HepG2 (cell line): ENCODE data around the gene MYO7A. TPM values are rescaled to one million over a fixed set of nuclear protein-coding genes. Genes with fewer than 3 reads are reported as not detected.

ENCODE experiments used
- BRD4 ChIP-seq: sonication (generic); formaldehyde crosslinking; IDR thresholded peaks from 2 replicates; pipeline ENCODE4 v1.4.0; 2020; ENCODE audit warnings: missing genetic modification reagents
- GABPA ChIP-seq, 2 experiments: IDR thresholded peaks; 2 replicates each; pipeline ENCODE4 v1.6.1; 2011 to 2016; ENCODE audit warnings: low read depth in 2 of 2, low read length in 1 of 2, missing biosample characterization in 1 of 2, missing genetic modification characterization in 1 of 2
- GFI1 ChIP-seq: sonication (generic); formaldehyde crosslinking; IDR thresholded peaks from 2 replicates; pipeline ENCODE4 v1.5.0; 2020; ENCODE audit warnings: missing genetic modification reagents, mild to moderate bottlenecking, borderline replicate concordance
- HMG20A ChIP-seq: IDR thresholded peaks from 2 replicates; pipeline ENCODE4 v1.6.1; 2016; ENCODE audit warnings: borderline replicate concordance
- MAF1 ChIP-seq: sonication (generic); formaldehyde crosslinking; IDR thresholded peaks from 2 replicates; pipeline ENCODE4 v1.5.0; 2020; ENCODE audit warnings: missing genetic modification reagents, borderline replicate concordance
- MTA3 ChIP-seq: sonication (generic); formaldehyde crosslinking; IDR thresholded peaks from 2 replicates; pipeline ENCODE4 v1.4.0; 2020; ENCODE audit warnings: missing genetic modification reagents
- MYC ChIP-seq: sonication (generic); formaldehyde crosslinking; IDR thresholded peaks from 2 replicates; pipeline ENCODE4 v1.9.0; 2021; ENCODE audit warnings: missing genetic modification reagents, borderline replicate concordance
- NFYC ChIP-seq: IDR thresholded peaks from 2 replicates; pipeline ENCODE4 v1.6.1; 2016; ENCODE audit warnings: missing genetic modification reagents, missing compliant biosample characterization
- NKX3-1 ChIP-seq: sonication (generic); formaldehyde crosslinking; IDR thresholded peaks from 2 replicates; pipeline ENCODE4 v1.5.0; 2020; ENCODE audit warnings: missing genetic modification reagents
- PCBP2 ChIP-seq: fragments of 200-400 bp; formaldehyde crosslinking; optimal IDR thresholded peaks from 2 replicates; pipeline ENCODE3; 2018; ENCODE audit warnings: low read length, low read depth; ENCODE audit not compliant: poor library complexity, severe bottlenecking
- PHF8 ChIP-seq: sonication (generic); formaldehyde crosslinking; IDR thresholded peaks from 2 replicates; pipeline ENCODE4 v1.5.0; 2020; ENCODE audit warnings: missing genetic modification reagents
- SMAD1 ChIP-seq: sonication (generic); formaldehyde crosslinking; IDR thresholded peaks from 2 replicates; pipeline ENCODE4 v1.4.0; 2020; ENCODE audit warnings: missing genetic modification reagents, low read depth, mild to moderate bottlenecking, borderline replicate concordance
- SOX13 ChIP-seq, 3 experiments: fragments of 450-650 bp in 1 of 3; sonication (generic) in 1 of 3; formaldehyde crosslinking in 1 of 3; IDR thresholded peaks in 2 of 3; conservative IDR thresholded peaks in 1 of 3; 2 replicates each; pipeline versions ENCODE4 v1.5.0 to v1.6.1; 2016 to 2020; ENCODE audit warnings: antibody characterized with exemption in 1 of 3, mild to moderate bottlenecking in 1 of 3, missing compliant biosample characterization in 1 of 3, missing genetic modification reagents in 1 of 3, moderate library complexity in 1 of 3
- STAG1 ChIP-seq: sonication (generic); formaldehyde crosslinking; IDR thresholded peaks from 2 replicates; pipeline ENCODE4 v1.4.0; 2020; ENCODE audit warnings: missing genetic modification reagents
- ZNF224 ChIP-seq: sonication (generic); formaldehyde crosslinking; IDR thresholded peaks from 2 replicates; pipeline ENCODE4 v1.5.0; 2020; ENCODE audit warnings: mild to moderate bottlenecking, missing genetic modification reagents
- ZNF24 ChIP-seq: fragments of 450-650 bp; IDR thresholded peaks from 2 replicates; pipeline ENCODE4 v1.6.1; 2017; ENCODE audit warnings: antibody characterized with exemption, mild to moderate bottlenecking
- ZNF501 ChIP-seq: sonication (generic); formaldehyde crosslinking; IDR thresholded peaks from 2 replicates; pipeline ENCODE4 v1.5.1; 2020; ENCODE audit warnings: mild to moderate bottlenecking, moderate library complexity, missing genetic modification reagents
- ZNF747 ChIP-seq: sonication (generic); formaldehyde crosslinking; IDR thresholded peaks from 2 replicates; pipeline ENCODE4 v1.8.1; 2023; ENCODE audit warnings: missing genetic modification reagents, mild to moderate bottlenecking, borderline replicate concordance
- ZSCAN9 ChIP-seq: IDR thresholded peaks from 2 replicates; pipeline ENCODE4 v1.6.1; 2016; ENCODE audit warnings: borderline replicate concordance
- polyA plus RNA-seq, 8 experiments: library from polyadenylated mRNA; depleted of rRNA in 3 of 8; stranded (reverse) in 7 of 8; unstranded in 1 of 8; fragments of >200 nt; fragmentation: Illumina TruSeq in 4 of 8; extraction: Trizol in 4 of 8; gene quantifications; 2 replicates each; pipeline versions ENCODE4 v1.2.1 to v1.2.3, GENCODE V29; 2011 to 2016; ENCODE audit warnings: low read depth in 4 of 8, missing spikeins in 1 of 8, mixed read lengths in 1 of 8; ENCODE audit not compliant: insufficient read depth in 1 of 8
- total RNA-seq, 5 experiments: library from RNA; depleted of rRNA; stranded (reverse); fragments of >200 nt; fragmentation: Illumina TruSeq; extraction: Trizol; gene quantifications; 2 replicates each; pipeline ENCODE4 v1.2.3, GENCODE V29; 2016; ENCODE audit warnings: low read depth in 1 of 5
- TF ChIP-seq, protein P1 (sequence below): sonication (generic); formaldehyde crosslinking; IDR thresholded peaks from 2 replicates; pipeline ENCODE4 v1.5.0; 2020; ENCODE audit warnings: missing genetic modification reagents
- TF ChIP-seq, protein P2 (sequence below), 2 experiments: sonication (generic) in 1 of 2; formaldehyde crosslinking in 1 of 2; IDR thresholded peaks; 2 replicates each; pipeline versions ENCODE4 v1.6.1 to v1.9.0; 2014 to 2022; ENCODE audit warnings: antibody characterized with exemption in 1 of 2, borderline replicate concordance in 1 of 2, inconsistent platforms in 1 of 2, low read depth in 1 of 2, missing genetic modification reagents in 1 of 2

Gene MYO7A
- total and polyA plus RNA-seq, 2 of the 13 experiments (the other 11 are each of a cell fraction or from before 2014, with no cell fraction given), result 7.5 to 10.0 TPM

- TF ChIP-seq SOX13 (IDR thresholded peaks at IDR 0.05), result no peak
- peak in 1 of 2 experiments; percentile 48; a peak in 2 of 4 replicates for TF ChIP-seq SOX13 (CRISPR knock-in tag; conservative IDR thresholded peaks at IDR 0.05 in 1 of 2, IDR thresholded peaks at IDR 0.05 in 1 of 2)
- no peak for TF ChIP-seq GFI1
- peak; percentile 32; the same call in 1 of the 2 replicates for TF ChIP-seq NFYC (CRISPR knock-in tag)
- TF ChIP-seq PCBP2, result no peak
- TF ChIP-seq PHF8 (CRISPR knock-in tag), result peak; percentile 69
- 0 out of 2 replicates have a peak, but pooled peaks have one; percentile 56 for TF ChIP-seq MAF1 (CRISPR knock-in tag)
- TF ChIP-seq, protein P1, sequence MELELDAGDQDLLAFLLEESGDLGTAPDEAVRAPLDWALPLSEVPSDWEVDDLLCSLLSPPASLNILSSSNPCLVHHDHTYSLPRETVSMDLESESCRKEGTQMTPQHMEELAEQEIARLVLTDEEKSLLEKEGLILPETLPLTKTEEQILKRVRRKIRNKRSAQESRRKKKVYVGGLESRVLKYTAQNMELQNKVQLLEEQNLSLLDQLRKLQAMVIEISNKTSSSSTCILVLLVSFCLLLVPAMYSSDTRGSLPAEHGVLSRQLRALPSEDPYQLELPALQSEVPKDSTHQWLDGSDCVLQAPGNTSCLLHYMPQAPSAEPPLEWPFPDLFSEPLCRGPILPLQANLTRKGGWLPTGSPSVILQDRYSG, result no peak
- no peak for TF ChIP-seq ZNF224 (CRISPR knock-in tag)
- no peak for TF ChIP-seq HMG20A (CRISPR knock-in tag)
- TF ChIP-seq, protein P2, sequence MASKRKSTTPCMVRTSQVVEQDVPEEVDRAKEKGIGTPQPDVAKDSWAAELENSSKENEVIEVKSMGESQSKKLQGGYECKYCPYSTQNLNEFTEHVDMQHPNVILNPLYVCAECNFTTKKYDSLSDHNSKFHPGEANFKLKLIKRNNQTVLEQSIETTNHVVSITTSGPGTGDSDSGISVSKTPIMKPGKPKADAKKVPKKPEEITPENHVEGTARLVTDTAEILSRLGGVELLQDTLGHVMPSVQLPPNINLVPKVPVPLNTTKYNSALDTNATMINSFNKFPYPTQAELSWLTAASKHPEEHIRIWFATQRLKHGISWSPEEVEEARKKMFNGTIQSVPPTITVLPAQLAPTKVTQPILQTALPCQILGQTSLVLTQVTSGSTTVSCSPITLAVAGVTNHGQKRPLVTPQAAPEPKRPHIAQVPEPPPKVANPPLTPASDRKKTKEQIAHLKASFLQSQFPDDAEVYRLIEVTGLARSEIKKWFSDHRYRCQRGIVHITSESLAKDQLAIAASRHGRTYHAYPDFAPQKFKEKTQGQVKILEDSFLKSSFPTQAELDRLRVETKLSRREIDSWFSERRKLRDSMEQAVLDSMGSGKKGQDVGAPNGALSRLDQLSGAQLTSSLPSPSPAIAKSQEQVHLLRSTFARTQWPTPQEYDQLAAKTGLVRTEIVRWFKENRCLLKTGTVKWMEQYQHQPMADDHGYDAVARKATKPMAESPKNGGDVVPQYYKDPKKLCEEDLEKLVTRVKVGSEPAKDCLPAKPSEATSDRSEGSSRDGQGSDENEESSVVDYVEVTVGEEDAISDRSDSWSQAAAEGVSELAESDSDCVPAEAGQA (IDR thresholded peaks at IDR 0.05; ENCODE audit: low read depth), result peak; percentile 49; the same call in 1 of the 2 replicates
- TF ChIP-seq, protein P2 (CRISPR knock-in tag; IDR thresholded peaks at IDR 0.05; ENCODE audit: borderline replicate concordance), result no peak
- no peak for TF ChIP-seq ZNF24
- peak; percentile 81; the same call in 1 of the 2 replicates for TF ChIP-seq SMAD1 (CRISPR knock-in tag)
- peak; percentile 61; the same call in 1 of the 2 replicates for TF ChIP-seq MYC (CRISPR knock-in tag)
- TF ChIP-seq NKX3-1, result no peak
- no peak for TF ChIP-seq ZNF501 (CRISPR knock-in tag)
- no peak for TF ChIP-seq MTA3 (CRISPR knock-in tag)
- TF ChIP-seq GABPA (IDR thresholded peaks at IDR 0.05; ENCODE audit: low read depth, low read length), result no peak
- TF ChIP-seq GABPA (CRISPR knock-in tag; IDR thresholded peaks at IDR 0.05; ENCODE audit: low read depth), result peak; percentile 57
- peak; percentile 88; the same call in 1 of the 2 replicates for TF ChIP-seq BRD4
- no peak; the same call in 1 of the 2 replicates for TF ChIP-seq STAG1 (CRISPR knock-in tag)
- TF ChIP-seq ZNF747 (CRISPR knock-in tag), result peak; percentile 84; the same call in 1 of the 2 replicates
- no peak for TF ChIP-seq ZSCAN9 (CRISPR knock-in tag)
These were observed 32.2 kb upstream of the MYO7A start (continued) for GRCh38 chr11:77095551-77096490.
